B cell (primary cell): ENCODE results near the gene CD79A.

Source experiments
- CTCF ChIP-seq: fragments of 200-600 bp; IDR thresholded peaks from one replicate; pipeline ENCODE4 v1.8.0; 2022; ENCODE audit warnings: antibody characterized with exemption, mild to moderate bottlenecking
- EZH2 ChIP-seq: IDR thresholded peaks from 2 replicates; pipeline ENCODE4 v1.6.1; 2012; ENCODE audit warnings: borderline replicate concordance, low read depth, mild to moderate bottlenecking, moderate library complexity, low read length; ENCODE audit not compliant: insufficient read depth, poor library complexity, severe bottlenecking

- TF ChIP-seq CTCF (no peak), EZH2 (no peak)
Measured at GRCh38 chr19:41853768-41854167, 23.3 kb upstream of the CD79A start.
